ENCODE data around the gene NPAT. TPM values are rescaled to one million over a fixed set of nuclear protein-coding genes. Genes with fewer than 3 reads are reported as not detected.

NPAT gene
- total and polyA plus RNA-seq, 9 of the 15 experiments (the other 6 are each of a cell fraction or from before 2014, with no cell fraction given), result 8.8 to 30.0 (median 22.1) TPM

DNA sequence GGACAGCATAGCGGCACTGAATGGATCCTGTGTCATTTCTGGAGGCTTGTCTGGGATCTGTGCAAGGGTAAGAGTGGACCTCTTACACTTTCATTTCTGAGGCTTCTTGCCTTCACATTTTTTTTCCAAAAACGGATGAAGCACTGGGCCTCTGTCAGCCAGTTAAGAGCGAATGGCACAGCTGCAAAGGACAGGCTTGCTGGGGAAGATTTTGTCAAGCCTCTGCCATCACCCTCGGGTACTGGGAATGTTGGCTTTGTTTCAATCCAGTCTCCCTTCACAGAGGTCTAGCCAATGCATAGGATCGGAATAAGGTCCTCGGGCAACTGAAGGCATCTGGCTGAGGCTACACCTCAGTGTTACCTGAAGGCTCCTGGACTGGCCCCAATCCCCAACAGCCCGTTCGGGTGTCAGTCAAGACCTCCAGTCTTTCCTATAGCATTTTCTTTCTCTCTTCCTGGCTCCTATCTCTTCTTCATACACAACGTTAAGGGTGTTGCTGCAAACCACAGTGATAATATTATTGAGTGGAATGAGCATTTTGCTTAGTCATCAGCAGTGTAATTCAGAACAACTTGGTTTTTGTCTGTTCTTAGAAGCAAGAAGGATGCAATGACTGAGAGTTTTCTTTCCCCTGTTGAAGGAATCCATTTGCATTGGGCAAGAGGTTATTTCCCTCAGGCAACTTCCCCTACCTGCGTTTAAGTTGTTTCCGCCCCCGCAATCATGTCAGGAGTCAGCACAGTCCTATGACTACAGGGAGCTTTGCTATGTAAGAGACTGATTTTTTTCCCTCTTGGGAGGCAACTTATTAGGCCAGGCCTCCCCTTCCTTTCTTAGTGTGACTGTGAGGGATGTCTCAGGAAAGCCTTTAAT is 22.8 kb downstream of the NPAT start (continued):
- TF ChIP-seq, protein P1, sequence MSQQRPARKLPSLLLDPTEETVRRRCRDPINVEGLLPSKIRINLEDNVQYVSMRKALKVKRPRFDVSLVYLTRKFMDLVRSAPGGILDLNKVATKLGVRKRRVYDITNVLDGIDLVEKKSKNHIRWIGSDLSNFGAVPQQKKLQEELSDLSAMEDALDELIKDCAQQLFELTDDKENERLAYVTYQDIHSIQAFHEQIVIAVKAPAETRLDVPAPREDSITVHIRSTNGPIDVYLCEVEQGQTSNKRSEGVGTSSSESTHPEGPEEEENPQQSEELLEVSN (IDR thresholded peaks at IDR 0.05; ENCODE audit: borderline replicate concordance in 1 of 2, extremely low read depth in 1 of 2, insufficient read depth in 1 of 2, insufficient read length in 1 of 2, low read depth in 1 of 2, low read length in 1 of 2, poor library complexity in 1 of 2, severe bottlenecking in 1 of 2), result no peak
- TF ChIP-seq, protein P2, sequence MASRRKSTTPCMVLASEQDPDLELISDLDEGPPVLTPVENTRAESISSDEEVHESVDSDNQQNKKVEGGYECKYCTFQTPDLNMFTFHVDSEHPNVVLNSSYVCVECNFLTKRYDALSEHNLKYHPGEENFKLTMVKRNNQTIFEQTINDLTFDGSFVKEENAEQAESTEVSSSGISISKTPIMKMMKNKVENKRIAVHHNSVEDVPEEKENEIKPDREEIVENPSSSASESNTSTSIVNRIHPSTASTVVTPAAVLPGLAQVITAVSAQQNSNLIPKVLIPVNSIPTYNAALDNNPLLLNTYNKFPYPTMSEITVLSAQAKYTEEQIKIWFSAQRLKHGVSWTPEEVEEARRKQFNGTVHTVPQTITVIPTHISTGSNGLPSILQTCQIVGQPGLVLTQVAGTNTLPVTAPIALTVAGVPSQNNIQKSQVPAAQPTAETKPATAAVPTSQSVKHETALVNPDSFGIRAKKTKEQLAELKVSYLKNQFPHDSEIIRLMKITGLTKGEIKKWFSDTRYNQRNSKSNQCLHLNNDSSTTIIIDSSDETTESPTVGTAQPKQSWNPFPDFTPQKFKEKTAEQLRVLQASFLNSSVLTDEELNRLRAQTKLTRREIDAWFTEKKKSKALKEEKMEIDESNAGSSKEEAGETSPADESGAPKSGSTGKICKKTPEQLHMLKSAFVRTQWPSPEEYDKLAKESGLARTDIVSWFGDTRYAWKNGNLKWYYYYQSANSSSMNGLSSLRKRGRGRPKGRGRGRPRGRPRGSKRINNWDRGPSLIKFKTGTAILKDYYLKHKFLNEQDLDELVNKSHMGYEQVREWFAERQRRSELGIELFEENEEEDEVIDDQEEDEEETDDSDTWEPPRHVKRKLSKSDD (conservative IDR thresholded peaks at IDR 0.05; ENCODE audit: low read length), result no peak
- TF ChIP-seq, protein P3, sequence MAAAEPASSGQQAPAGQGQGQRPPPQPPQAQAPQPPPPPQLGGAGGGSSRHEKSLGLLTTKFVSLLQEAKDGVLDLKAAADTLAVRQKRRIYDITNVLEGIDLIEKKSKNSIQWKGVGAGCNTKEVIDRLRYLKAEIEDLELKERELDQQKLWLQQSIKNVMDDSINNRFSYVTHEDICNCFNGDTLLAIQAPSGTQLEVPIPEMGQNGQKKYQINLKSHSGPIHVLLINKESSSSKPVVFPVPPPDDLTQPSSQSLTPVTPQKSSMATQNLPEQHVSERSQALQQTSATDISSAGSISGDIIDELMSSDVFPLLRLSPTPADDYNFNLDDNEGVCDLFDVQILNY (CRISPR knock-in tag; IDR thresholded peaks at IDR 0.05), result no peak
- TF ChIP-seq LEF1 (IDR thresholded peaks at IDR 0.05) (peak; percentile 59), KLF16 (IDR thresholded peaks at IDR 0.05) (no peak), BACH1 (tag; IDR thresholded peaks at IDR 0.05) (peak; percentile 77; the same call in 1 of the 2 replicates), ETV6 (IDR thresholded peaks at IDR 0.05; ENCODE audit: borderline replicate concordance in 1 of 2, low read depth in 2 of 2, low read length in 1 of 2) (0 out of 4 replicates have a peak, but pooled peaks of 1 of the 2 experiments have one; percentile 55), ETV6 (CRISPR knock-in tag; IDR thresholded peaks at IDR 0.05; ENCODE audit: borderline replicate concordance) (no peak), CSDE1 (IDR thresholded peaks at IDR 0.05) (no peak), ZNF253 (CRISPR knock-in tag; conservative IDR thresholded peaks at IDR 0.05) (no peak), C11orf30 (IDR thresholded peaks at IDR 0.05; ENCODE audit: low read depth) (peak; percentile 98), SMAD1 (IDR thresholded peaks at IDR 0.05; ENCODE audit: low read depth, low read length, partially characterized antibody) (no peak), XRCC4 (IDR thresholded peaks at IDR 0.05; ENCODE audit: extremely low read depth, insufficient read depth, insufficient read length) (no peak), RBBP5 (IDR thresholded peaks at IDR 0.05; ENCODE audit: borderline replicate concordance, insufficient read depth, low read length, poor library complexity, severe bottlenecking) (no peak)
- TF ChIP-seq, protein P4, sequence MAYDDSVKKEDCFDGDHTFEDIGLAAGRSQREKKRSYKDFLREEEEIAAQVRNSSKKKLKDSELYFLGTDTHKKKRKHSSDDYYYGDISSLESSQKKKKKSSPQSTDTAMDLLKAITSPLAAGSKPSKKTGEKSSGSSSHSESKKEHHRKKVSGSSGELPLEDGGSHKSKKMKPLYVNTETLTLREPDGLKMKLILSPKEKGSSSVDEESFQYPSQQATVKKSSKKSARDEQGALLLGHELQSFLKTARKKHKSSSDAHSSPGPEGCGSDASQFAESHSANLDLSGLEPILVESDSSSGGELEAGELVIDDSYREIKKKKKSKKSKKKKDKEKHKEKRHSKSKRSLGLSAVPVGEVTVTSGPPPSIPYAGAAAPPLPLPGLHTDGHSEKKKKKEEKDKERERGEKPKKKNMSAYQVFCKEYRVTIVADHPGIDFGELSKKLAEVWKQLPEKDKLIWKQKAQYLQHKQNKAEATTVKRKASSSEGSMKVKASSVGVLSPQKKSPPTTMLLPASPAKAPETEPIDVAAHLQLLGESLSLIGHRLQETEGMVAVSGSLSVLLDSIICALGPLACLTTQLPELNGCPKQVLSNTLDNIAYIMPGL (CRISPR knock-in tag; IDR thresholded peaks at IDR 0.05), result no peak
- TF ChIP-seq, protein P5, sequence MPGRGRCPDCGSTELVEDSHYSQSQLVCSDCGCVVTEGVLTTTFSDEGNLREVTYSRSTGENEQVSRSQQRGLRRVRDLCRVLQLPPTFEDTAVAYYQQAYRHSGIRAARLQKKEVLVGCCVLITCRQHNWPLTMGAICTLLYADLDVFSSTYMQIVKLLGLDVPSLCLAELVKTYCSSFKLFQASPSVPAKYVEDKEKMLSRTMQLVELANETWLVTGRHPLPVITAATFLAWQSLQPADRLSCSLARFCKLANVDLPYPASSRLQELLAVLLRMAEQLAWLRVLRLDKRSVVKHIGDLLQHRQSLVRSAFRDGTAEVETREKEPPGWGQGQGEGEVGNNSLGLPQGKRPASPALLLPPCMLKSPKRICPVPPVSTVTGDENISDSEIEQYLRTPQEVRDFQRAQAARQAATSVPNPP (IDR thresholded peaks at IDR 0.05; ENCODE audit: borderline replicate concordance, insufficient read depth, insufficient read length), result no peak
- TF ChIP-seq, protein P6, sequence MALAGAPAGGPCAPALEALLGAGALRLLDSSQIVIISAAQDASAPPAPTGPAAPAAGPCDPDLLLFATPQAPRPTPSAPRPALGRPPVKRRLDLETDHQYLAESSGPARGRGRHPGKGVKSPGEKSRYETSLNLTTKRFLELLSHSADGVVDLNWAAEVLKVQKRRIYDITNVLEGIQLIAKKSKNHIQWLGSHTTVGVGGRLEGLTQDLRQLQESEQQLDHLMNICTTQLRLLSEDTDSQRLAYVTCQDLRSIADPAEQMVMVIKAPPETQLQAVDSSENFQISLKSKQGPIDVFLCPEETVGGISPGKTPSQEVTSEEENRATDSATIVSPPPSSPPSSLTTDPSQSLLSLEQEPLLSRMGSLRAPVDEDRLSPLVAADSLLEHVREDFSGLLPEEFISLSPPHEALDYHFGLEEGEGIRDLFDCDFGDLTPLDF (CRISPR knock-in tag; IDR thresholded peaks at IDR 0.05), result no peak

Measured in K562 (cell line).